GM18498 (cell line): ENCODE results near the gene PRPF4.
A peak's percentile ranks its signal among the peaks of the same experiment; 100 is the strongest.
"Not testable (repeated sequence)": the region's sequence is repeated elsewhere in the genome, so short reads cannot be mapped to it uniquely, and the experiment has no call there.

ENCODE experiments used
- ATAC-seq: cut with Tn5 transposase; IDR thresholded peaks from one replicate; pipeline ENCODE4 v1.9.1; 2021; ENCODE audit warnings: mild to moderate bottlenecking, moderate library complexity; ENCODE audit not compliant: unreplicated experiment

PRPF4 gene

GRCh38 chr9:113275157-113276131, at the start of gene PRPF4, which contains the start of gene CDC26:
TSS of gene PRPF4 (plus strand) at chr9:113275658. CDS start at chr9:113275744, 86 bp downstream.
TSS of gene CDC26 (minus strand) at chr9:113275572. CDS start at chr9:113272507, 3,065 bp downstream.
- peak; percentile 98 for ATAC-seq

GRCh38 chr9:113227436-113227835, 48.0 kb upstream of the PRPF4 start:
- no peak for ATAC-seq

GRCh38 chr9:113228130-113228665, 47.3 kb upstream of the PRPF4 start:
- no peak for ATAC-seq

GRCh38 chr9:113231701-113232100, 43.8 kb upstream of the PRPF4 start:
- ATAC-seq, result no peak

- ATAC-seq, result not testable (repeated sequence)
Measured at GRCh38 chr9:113235701-113236255, 39.7 kb upstream of the PRPF4 start.

- no peak for ATAC-seq
Measured at GRCh38 chr9:113237026-113237425, 38.4 kb upstream of the PRPF4 start.

- no peak for ATAC-seq
Measured at GRCh38 chr9:113238202-113238858, 37.1 kb upstream of the PRPF4 start.

- ATAC-seq, result no peak
Measured at GRCh38 chr9:113238859-113239232, 36.6 kb upstream of the PRPF4 start.

- no peak for ATAC-seq
Measured at GRCh38 chr9:113241161-113241560, 34.3 kb upstream of the PRPF4 start.

- no peak for ATAC-seq
Measured at GRCh38 chr9:113244556-113244955, 30.9 kb upstream of the PRPF4 start.

- ATAC-seq, result no peak
Measured at GRCh38 chr9:113245894-113246293, 29.6 kb upstream of the PRPF4 start.

GRCh38 chr9:113246928-113247327, 28.5 kb upstream of the PRPF4 start:
- no peak for ATAC-seq

- ATAC-seq, result no peak
Measured at GRCh38 chr9:113247640-113248039, 27.8 kb upstream of the PRPF4 start.

- ATAC-seq, result not testable (repeated sequence)
Measured at GRCh38 chr9:113249661-113250060, 25.8 kb upstream of the PRPF4 start.

- ATAC-seq, result no peak
Measured at GRCh38 chr9:113250807-113251206, 24.7 kb upstream of the PRPF4 start.

- ATAC-seq, result no peak
Measured at GRCh38 chr9:113254991-113255390, 20.5 kb upstream of the PRPF4 start.

GRCh38 chr9:113255438-113255837, 20.0 kb upstream of the PRPF4 start:
- no peak for ATAC-seq

GRCh38 chr9:113257863-113258262, 17.6 kb upstream of the PRPF4 start:
- no peak for ATAC-seq

- no peak for ATAC-seq
Measured at GRCh38 chr9:113258282-113258681, 17.2 kb upstream of the PRPF4 start.

GRCh38 chr9:113261917-113262671, 13.4 kb upstream of the PRPF4 start:
- ATAC-seq, result no peak

GRCh38 chr9:113266174-113266573, 9.3 kb upstream of the PRPF4 start:
- ATAC-seq, result no peak
